ENCODE measurements around the gene CELF4. TPM values are rescaled to one million over a fixed set of nuclear protein-coding genes. Genes with fewer than 3 reads are reported as not detected.

CELF4 gene
- total RNA-seq, 1 experiment from 2014 or later = not detected

- POLR2A ChIA-PET = no interaction called here
- intact Hi-C loops (cut with micrococcal nuclease; ENCODE audit: unreplicated experiment) (no loop called here), in situ Hi-C loops (cut with HindIII; ENCODE audit: low pct_unique_long_range_greater_than_20kb, low sequenced_read_pairs) (no loop called here)
- Histone ChIP-seq H3K4me3 (ENCODE audit: low read depth in 2 of 2, low read length in 2 of 2) (no peak overlapping the region), H3K36me3 (ENCODE audit: control insufficient read depth, insufficient read depth, low read length) (no peaks in the 10 kb centered on the region), H3K9me3 (ENCODE audit: control insufficient read depth, insufficient read depth, low read depth, low read length) (no peaks in the 10 kb centered on the region), H3K4me1 (ENCODE audit: control insufficient read depth, insufficient read depth, low read length) (no peaks in the 10 kb centered on the region), H3K27ac (ENCODE audit: low read length) (no peak overlapping the region), H3K27me3 (ENCODE audit: control insufficient read depth, insufficient read depth, low read length) (no peaks in the 10 kb centered on the region)
- TF ChIP-seq CTCF (IDR thresholded peaks at IDR 0.05) (no peak), POLR2AphosphoS5 (IDR thresholded peaks at IDR 0.05; ENCODE audit: low read depth, low read length) (no peak), TCF7L2 (IDR thresholded peaks at IDR 0.05; ENCODE audit: low read depth, low read length) (no peak), SIN3A (IDR thresholded peaks at IDR 0.05; ENCODE audit: borderline replicate concordance, insufficient read depth, low read depth, low read length) (no peak)
- TF ChIP-seq, protein P1, sequence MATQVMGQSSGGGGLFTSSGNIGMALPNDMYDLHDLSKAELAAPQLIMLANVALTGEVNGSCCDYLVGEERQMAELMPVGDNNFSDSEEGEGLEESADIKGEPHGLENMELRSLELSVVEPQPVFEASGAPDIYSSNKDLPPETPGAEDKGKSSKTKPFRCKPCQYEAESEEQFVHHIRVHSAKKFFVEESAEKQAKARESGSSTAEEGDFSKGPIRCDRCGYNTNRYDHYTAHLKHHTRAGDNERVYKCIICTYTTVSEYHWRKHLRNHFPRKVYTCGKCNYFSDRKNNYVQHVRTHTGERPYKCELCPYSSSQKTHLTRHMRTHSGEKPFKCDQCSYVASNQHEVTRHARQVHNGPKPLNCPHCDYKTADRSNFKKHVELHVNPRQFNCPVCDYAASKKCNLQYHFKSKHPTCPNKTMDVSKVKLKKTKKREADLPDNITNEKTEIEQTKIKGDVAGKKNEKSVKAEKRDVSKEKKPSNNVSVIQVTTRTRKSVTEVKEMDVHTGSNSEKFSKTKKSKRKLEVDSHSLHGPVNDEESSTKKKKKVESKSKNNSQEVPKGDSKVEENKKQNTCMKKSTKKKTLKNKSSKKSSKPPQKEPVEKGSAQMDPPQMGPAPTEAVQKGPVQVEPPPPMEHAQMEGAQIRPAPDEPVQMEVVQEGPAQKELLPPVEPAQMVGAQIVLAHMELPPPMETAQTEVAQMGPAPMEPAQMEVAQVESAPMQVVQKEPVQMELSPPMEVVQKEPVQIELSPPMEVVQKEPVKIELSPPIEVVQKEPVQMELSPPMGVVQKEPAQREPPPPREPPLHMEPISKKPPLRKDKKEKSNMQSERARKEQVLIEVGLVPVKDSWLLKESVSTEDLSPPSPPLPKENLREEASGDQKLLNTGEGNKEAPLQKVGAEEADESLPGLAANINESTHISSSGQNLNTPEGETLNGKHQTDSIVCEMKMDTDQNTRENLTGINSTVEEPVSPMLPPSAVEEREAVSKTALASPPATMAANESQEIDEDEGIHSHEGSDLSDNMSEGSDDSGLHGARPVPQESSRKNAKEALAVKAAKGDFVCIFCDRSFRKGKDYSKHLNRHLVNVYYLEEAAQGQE (IDR thresholded peaks at IDR 0.05; ENCODE audit: insufficient read depth in 1 of 2, low read depth in 2 of 2, low read length in 1 of 2) = no peak
- BruUV-seq (replicated peaks) = no TSS peak
- DNase-seq (ENCODE audit: low read depth, low spot score) (no peak), ATAC-seq (no peak)
- CTCF ChIA-PET = no interaction called here
Measured at GRCh38 chr18:37393221-37393827, 172.3 kb downstream of the CELF4 start.

DNA sequence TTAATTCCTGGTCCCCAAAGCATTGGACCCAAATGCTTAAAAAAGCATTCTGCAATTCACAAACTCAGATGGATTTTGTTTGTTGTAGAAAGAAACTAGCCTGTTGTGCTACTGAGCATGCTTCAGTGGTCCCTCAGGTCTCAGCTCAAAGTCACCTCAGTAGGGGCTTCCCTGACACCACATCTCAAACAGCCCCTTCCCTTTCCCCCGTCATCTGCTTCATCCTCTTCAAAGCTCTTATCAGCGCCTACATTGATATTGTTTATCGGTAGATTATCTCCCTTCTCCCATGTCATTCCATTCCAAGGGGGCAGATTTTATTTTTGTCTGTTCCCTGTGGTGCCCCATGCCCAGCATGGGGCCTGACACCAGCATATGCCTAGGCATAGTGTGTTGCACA is 172.9 kb downstream of the CELF4 start:
- TF ChIP-seq, protein P1 (IDR thresholded peaks at IDR 0.05; ENCODE audit: insufficient read depth in 1 of 2, low read depth in 2 of 2, low read length in 1 of 2) = no peak
- no peak for TF ChIP-seq CTCF (IDR thresholded peaks at IDR 0.05)
- TF ChIP-seq TCF7L2 (IDR thresholded peaks at IDR 0.05; ENCODE audit: low read depth, low read length) = no peak
- no peak for TF ChIP-seq POLR2AphosphoS5 (IDR thresholded peaks at IDR 0.05; ENCODE audit: low read depth, low read length)
- TF ChIP-seq SIN3A (IDR thresholded peaks at IDR 0.05; ENCODE audit: borderline replicate concordance, insufficient read depth, low read depth, low read length) = no peak
- ATAC-seq (no peak), DNase-seq (ENCODE audit: low read depth, low spot score) (no peak)
- CTCF ChIA-PET = interaction anchor here (0.6 kb wide), 1 partner anchor 142 kb away, joined by 3 read pairs; no protein-coding TSS in a partner anchor
- Histone ChIP-seq H3K9me3 (ENCODE audit: control insufficient read depth, insufficient read depth, low read depth, low read length) (no peaks in the 10 kb centered on the region), H3K36me3 (ENCODE audit: control insufficient read depth, insufficient read depth, low read length) (no peaks in the 10 kb centered on the region), H3K4me3 (ENCODE audit: low read depth in 2 of 2, low read length in 2 of 2) (no peak overlapping the region), H3K4me1 (ENCODE audit: control insufficient read depth, insufficient read depth, low read length) (no peaks in the 10 kb centered on the region), H3K27me3 (ENCODE audit: control insufficient read depth, insufficient read depth, low read length) (no peaks in the 10 kb centered on the region), H3K27ac (ENCODE audit: low read length) (no peak overlapping the region)
- BruUV-seq (replicated peaks) = no TSS peak
- in situ Hi-C loops (cut with HindIII; ENCODE audit: low pct_unique_long_range_greater_than_20kb, low sequenced_read_pairs) = no loop called here
- intact Hi-C loops (cut with micrococcal nuclease; ENCODE audit: unreplicated experiment) = no loop called here
- POLR2A ChIA-PET = no interaction called here
